Breast epithelium (tissue), 4 donors: ENCODE data around the gene BBS10. TPM values are rescaled to one million over a fixed set of nuclear protein-coding genes. Genes with fewer than 3 reads are reported as not detected.
"Not testable (repeated sequence)": the region's sequence is repeated elsewhere in the genome, so short reads cannot be mapped to it uniquely, and the experiment has no call there.

Experiments
- DNase-seq, 2 donors: peaks; one replicate each; pipeline ENCODE4 v3.0.0-alpha.2; 2019; ENCODE audit warnings: low spot score in 2 of 2
- H3K27ac ChIP-seq, 2 donors: fragments of 200-600 bp; sonication (generic) in 1 of 2; one replicate each; pipeline ENCODE4 v1.5.1; 2016 to 2019; ENCODE audit warnings: mild to moderate bottlenecking in 1 of 2
- H3K27me3 ChIP-seq, 2 donors: fragments of 200-600 bp; sonication (generic) in 1 of 2; one replicate each; pipeline versions ENCODE4 v1.5.1 to v1.6.0; 2017 to 2019; ENCODE audit warnings: control low read depth in 1 of 2, mild to moderate bottlenecking in 1 of 2
- H3K36me3 ChIP-seq: fragments of 200-600 bp; one replicate; pipeline ENCODE4 v1.5.1; 2019
- H3K4me1 ChIP-seq, 2 donors: fragments of 200-600 bp; sonication (generic); one replicate each; pipeline ENCODE4 v1.5.1; 2016 to 2019; ENCODE audit warnings: control low read depth in 1 of 2
- H3K4me3 ChIP-seq, 3 donors: fragments of 200-600 bp; sonication (generic); 1 replicate in 2 of 3; 2 replicates in 1 of 3; pipeline ENCODE4 v1.5.1; 2016 to 2019; ENCODE audit warnings: mild to moderate bottlenecking in 3 of 3, moderate library complexity in 2 of 3
- H3K9me3 ChIP-seq, 2 donors: fragments of 200-600 bp; sonication (generic) in 1 of 2; one replicate each; pipeline ENCODE4 v1.5.1; 2016 to 2019; ENCODE audit warnings: control low read depth in 1 of 2
- POLR2A ChIP-seq: fragments of 450-650 bp; IDR thresholded peaks from one replicate; pipeline ENCODE4 v1.6.1; 2016; ENCODE audit warnings: antibody characterized with exemption, mild to moderate bottlenecking, moderate library complexity
- POLR2AphosphoS5 ChIP-seq, 3 donors: sonication (generic); formaldehyde crosslinking; IDR thresholded peaks; one replicate each; pipeline ENCODE4 v1.6.1; 2017; ENCODE audit warnings: antibody characterized with exemption in 3 of 3
- intact Hi-C: fragments of 100-400 bp; cut with DNase I; formaldehyde crosslinking; loops from one replicate; pipeline ENCODE4 v1.15.1; 2023; ENCODE audit warnings: low total_unique reads
- total RNA-seq, 3 donors: library from RNA; depleted of rRNA; stranded (reverse); fragments of >200 nt; gene quantifications; one replicate each; pipeline ENCODE4 v1.1.0, GENCODE V29; 2016
- TF ChIP-seq, protein P1 (sequence below), 3 donors: fragments of 450-650 bp; IDR thresholded peaks; one replicate each; pipeline ENCODE4 v1.5.1; 2016 to 2017; ENCODE audit warnings: antibody characterized with exemption in 3 of 3, mild to moderate bottlenecking in 3 of 3, moderate library complexity in 3 of 3

BBS10 gene
- total RNA-seq, 3 donors from 2014 or later: 12.5 to 22.2 (median 15.7) TPM

DNA sequence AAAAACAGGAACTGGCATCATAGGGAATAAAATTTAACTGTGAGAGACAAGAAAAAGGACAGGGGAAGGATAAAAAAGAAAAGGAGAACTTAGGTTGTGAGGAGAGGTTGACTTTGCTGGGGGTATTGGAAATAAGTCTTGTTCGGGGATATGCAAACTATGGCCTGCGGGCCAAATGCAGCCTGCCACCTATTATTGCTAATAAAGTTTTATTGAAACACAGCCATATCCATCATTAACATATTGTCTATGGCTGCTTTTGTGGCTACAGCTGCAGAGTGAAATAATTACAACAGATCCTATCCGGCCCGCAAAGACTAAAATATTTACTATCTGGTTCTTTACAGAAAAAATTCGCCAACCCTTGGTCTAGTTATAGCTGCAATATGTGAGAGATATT, 18.6 kb downstream of the BBS10 start:
- intact Hi-C loops: no loop called here
- Histone ChIP-seq H3K4me1 (no peaks in the 10 kb centered on the region), H3K36me3 (no peaks in the 10 kb centered on the region), H3K9me3 (no peaks in the 10 kb centered on the region), H3K27ac (no peak overlapping the region), H3K4me3 (no peak overlapping the region), H3K27me3 (no peaks in the 10 kb centered on the region)
- DNase-seq: no peak
- no peak for TF ChIP-seq POLR2AphosphoS5 (IDR thresholded peaks at IDR 0.05)
- TF ChIP-seq, protein P1, sequence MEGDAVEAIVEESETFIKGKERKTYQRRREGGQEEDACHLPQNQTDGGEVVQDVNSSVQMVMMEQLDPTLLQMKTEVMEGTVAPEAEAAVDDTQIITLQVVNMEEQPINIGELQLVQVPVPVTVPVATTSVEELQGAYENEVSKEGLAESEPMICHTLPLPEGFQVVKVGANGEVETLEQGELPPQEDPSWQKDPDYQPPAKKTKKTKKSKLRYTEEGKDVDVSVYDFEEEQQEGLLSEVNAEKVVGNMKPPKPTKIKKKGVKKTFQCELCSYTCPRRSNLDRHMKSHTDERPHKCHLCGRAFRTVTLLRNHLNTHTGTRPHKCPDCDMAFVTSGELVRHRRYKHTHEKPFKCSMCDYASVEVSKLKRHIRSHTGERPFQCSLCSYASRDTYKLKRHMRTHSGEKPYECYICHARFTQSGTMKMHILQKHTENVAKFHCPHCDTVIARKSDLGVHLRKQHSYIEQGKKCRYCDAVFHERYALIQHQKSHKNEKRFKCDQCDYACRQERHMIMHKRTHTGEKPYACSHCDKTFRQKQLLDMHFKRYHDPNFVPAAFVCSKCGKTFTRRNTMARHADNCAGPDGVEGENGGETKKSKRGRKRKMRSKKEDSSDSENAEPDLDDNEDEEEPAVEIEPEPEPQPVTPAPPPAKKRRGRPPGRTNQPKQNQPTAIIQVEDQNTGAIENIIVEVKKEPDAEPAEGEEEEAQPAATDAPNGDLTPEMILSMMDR (IDR thresholded peaks at IDR 0.05): no peak
- no peak for TF ChIP-seq POLR2A

DNA sequence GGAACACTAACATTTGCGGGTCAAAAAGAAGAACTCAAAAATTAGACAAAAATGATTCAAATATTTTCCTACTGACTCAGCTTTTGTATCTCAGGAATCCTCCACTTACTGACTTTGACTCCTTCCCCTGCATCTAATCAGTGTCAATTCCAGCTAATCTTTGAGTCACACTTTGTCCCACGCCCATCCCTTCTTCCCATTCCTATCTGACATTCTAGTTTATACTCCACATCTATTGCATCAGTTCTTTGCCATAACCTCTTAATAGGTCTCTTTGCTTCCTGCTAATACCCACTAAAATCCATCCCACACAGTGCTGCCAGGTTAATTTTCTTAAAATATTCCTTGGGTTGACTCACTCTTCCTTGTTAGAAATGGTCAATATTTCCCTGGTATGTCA, 19.1 kb downstream of the BBS10 start:
- Histone ChIP-seq H3K9me3 (no peaks in the 10 kb centered on the region), H3K4me1 (no peaks in the 10 kb centered on the region), H3K27ac (no peak overlapping the region), H3K36me3 (no peaks in the 10 kb centered on the region), H3K4me3 (no peak overlapping the region), H3K27me3 (no peaks in the 10 kb centered on the region)
- TF ChIP-seq POLR2AphosphoS5 (IDR thresholded peaks at IDR 0.05) (no peak), POLR2A (no peak)
- TF ChIP-seq, protein P1 (IDR thresholded peaks at IDR 0.05): no peak
- intact Hi-C loops: no loop called here
- DNase-seq: no peak

DNA sequence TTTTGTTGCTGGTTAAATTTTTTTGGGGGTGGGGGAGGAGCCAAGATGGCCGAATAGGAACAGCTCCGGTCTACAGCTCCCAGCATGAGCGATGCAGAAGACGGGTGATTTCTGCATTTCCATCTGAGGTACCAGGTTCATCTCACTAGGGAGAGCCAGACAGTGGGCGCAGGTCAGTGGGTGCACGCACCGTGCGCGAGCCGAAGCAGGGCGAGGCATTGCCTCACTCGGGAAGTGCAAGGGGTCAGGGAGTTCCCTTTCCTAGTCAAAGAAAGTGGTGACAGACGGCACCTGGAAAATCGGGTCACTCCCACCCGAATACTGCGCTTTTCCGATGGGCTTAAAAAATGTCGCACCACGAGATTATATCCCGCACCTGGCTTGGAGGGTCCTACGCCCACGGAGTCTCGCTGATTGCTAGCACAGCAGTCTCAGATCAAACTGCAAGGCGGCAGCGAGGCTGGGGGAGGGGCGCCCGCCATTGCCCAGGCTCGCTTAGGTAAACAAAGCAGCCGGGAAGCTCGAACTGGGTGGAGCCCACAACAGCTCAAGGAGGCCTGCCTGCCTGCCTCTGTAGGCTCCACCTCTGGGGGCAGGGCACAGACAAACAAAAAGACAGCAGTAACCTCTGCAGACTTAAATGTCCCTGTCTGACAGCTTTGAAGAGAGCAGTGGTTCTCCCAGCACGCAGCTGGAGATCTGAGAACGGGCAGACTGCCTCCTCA, 28.5 kb downstream of the BBS10 start:
- intact Hi-C loops, H3K4me3 ChIP-seq, DNase-seq: not testable (repeated sequence)

DNA sequence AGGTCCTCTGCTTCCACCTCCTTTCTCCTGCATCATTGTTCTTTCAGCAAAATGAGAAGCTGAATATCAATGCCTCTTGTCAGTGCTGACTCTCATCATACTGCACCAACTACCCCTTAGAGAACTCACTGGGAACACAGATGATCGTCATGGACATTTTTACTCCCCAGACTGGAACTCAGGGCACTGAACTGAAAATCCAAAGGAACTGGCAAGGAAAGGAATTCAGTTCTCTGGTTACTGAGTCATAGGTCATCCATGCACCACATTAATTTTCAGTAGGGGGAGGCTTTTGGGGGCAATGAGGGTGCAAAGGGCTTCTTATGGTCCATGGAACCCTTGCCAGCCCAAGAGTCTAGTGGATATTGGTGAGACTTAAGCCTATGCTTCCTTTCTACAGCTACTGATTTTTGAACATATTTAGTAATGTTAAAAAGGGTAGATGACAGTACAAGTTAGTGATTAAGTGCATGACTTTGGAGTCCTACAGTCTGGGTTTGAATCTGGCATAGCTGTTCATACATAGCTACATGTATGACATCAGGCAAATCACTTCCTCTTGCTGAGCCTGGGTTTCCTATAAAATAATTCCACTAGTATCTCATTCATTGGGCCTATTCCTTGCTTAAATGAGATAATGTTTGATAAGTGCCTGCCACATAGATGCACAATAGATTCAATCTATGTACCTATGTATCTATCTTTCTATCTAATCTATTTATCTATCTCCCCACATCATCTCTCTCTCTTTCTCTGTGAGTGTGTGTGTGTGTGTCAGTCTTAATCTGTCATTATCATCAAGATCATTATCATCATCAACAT, 29.2 kb downstream of the BBS10 start:
- H3K4me3 ChIP-seq: no peak overlapping the region
- no peak for DNase-seq
- TF ChIP-seq POLR2AphosphoS5 (IDR thresholded peaks at IDR 0.05): no peak
- TF ChIP-seq, protein P1 (IDR thresholded peaks at IDR 0.05): no peak
- no peak for TF ChIP-seq POLR2A
- H3K36me3 ChIP-seq: no peaks in the 10 kb centered on the region
- H3K9me3 ChIP-seq: no peaks in the 10 kb centered on the region
- H3K27ac ChIP-seq: no peak overlapping the region
- no peaks in the 10 kb centered on the region for H3K4me1 ChIP-seq
- intact Hi-C loops: no loop called here
- H3K27me3 ChIP-seq: no peaks in the 10 kb centered on the region

More for the DNA sequence above, 28.5 kb downstream of the BBS10 start:
- H3K4me1 ChIP-seq, H3K27ac ChIP-seq, H3K9me3 ChIP-seq, H3K36me3 ChIP-seq, H3K27me3 ChIP-seq: not testable (repeated sequence)

DNA sequence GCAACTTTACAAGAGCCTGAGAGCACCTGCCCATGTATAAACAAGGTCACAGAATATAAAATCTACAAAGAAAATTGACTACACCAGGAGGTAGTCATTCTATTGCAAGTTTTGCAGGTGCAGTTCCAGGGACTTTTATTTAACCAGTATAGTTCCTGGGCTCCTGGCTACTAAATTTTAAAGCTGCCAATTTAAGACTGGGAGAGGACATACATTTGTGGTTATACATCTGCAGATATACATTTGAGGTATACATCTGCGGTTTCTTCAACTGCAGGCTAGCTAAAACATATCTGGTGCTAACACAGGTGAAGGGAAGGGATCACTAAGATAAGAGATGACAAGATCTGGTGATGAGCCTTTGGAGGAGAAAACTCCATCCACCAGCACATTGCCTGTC, 30.2 kb downstream of the BBS10 start:
- no peak overlapping the region for H3K4me3 ChIP-seq
- H3K27me3 ChIP-seq: no peaks in the 10 kb centered on the region
- H3K36me3 ChIP-seq: no peaks in the 10 kb centered on the region
- H3K27ac ChIP-seq: no peak overlapping the region
- H3K9me3 ChIP-seq: no peaks in the 10 kb centered on the region
- intact Hi-C loops: no loop called here
- TF ChIP-seq POLR2A (no peak), POLR2AphosphoS5 (IDR thresholded peaks at IDR 0.05) (no peak)
- TF ChIP-seq, protein P1 (IDR thresholded peaks at IDR 0.05): no peak
- no peaks in the 10 kb centered on the region for H3K4me1 ChIP-seq
- DNase-seq: no peak
